HepG2 (cell line): ENCODE measurements around the gene C18orf63. TPM values are rescaled to one million over a fixed set of nuclear protein-coding genes. Genes with fewer than 3 reads are reported as not detected.

Source experiments
- ATAC-seq: fragments of 200-7000 bp; cut with Tn5 transposase; 3 replicates; pipeline ENCODE4 v1.9.1; 2020; ENCODE audit warnings: mild to moderate bottlenecking, moderate library complexity
- BruUV-seq: library from RNA; stranded (reverse); fragments of 400-500 nt; replicated peaks from 2 replicates; lab custom pipeline; 2021; lab: Mats Ljungman, UMichigan
- CTCF ChIA-PET: fragments of 300-600 bp; formaldehyde crosslinking; extraction: SDS; loops from one replicate; lab custom pipeline; 2021; ENCODE audit warnings: low total read pairs, inconsistent platforms, low intra/inter-chr PET ratio; lab: Yijun Ruan, JAX
- POLR2A ChIA-PET: fragments of 350-600 bp; sonication (Branson Sonifier 250); formaldehyde crosslinking; loops from one replicate; lab custom pipeline; 2020; ENCODE audit warnings: antibody characterized with exemption, inconsistent platforms; lab: Yijun Ruan, JAX
- DNase-seq: peaks from one replicate; pipeline ENCODE4 v3.0.0-alpha.2; 2015; ENCODE audit warnings: low spot score
- FAIRE-seq: peaks from 3 replicates; lab custom pipeline; 2011; peaks lifted over from hg19 to GRCh38; lab: Jason Lieb, UNC
- H2AFZ ChIP-seq: one replicate; pipeline ENCODE4 v1.6.1; 2011; ENCODE audit warnings: low read length, inconsistent platforms
- H3K27ac ChIP-seq: fragments of 300-600 bp; 3 replicates; pipeline ENCODE4 v1.8.0; 2011; ENCODE audit warnings: mixed run types, mild to moderate bottlenecking, mixed read lengths, low read length, inconsistent platforms; ENCODE audit not compliant: insufficient read depth; ENCODE audit errors: extremely low read length
- H3K27me3 ChIP-seq, 2 experiments: fragments of 200-600 bp in 1 of 2; 2 replicates in 1 of 2; 3 replicates in 1 of 2; pipeline versions ENCODE4 v1.6.0 to v1.8.0; 2011; ENCODE audit warnings: low read length in 2 of 2, mild to moderate bottlenecking in 2 of 2, moderate library complexity in 2 of 2, inconsistent platforms in 1 of 2; ENCODE audit not compliant: insufficient read depth in 2 of 2, control insufficient read depth in 1 of 2
- H3K36me3 ChIP-seq, 2 experiments: fragments of 200-600 bp in 1 of 2; replicated peaks in 1 of 2; 2 replicates in 1 of 2; 3 replicates in 1 of 2; pipeline versions ENCODE4 v1.5.1 to v1.8.0; 2011; ENCODE audit warnings: low read length in 2 of 2, inconsistent platforms in 1 of 2; ENCODE audit not compliant: insufficient read depth in 2 of 2, control insufficient read depth in 1 of 2
- H3K4me1 ChIP-seq: 2 replicates; pipeline ENCODE4 v1.5.1; 2012; ENCODE audit warnings: low read length, inconsistent platforms; ENCODE audit not compliant: insufficient read depth
- H3K4me2 ChIP-seq: 2 replicates; pipeline ENCODE4 v1.6.0; 2011; ENCODE audit warnings: low read depth, low read length, inconsistent platforms
- H3K4me3 ChIP-seq, 3 experiments: fragments of 200-600 bp in 1 of 3; sonication (generic), shearing (Covaris generic) in 1 of 3; replicated peaks in 1 of 3; 2 replicates each; pipeline ENCODE4 v1.5.1; 2011 to 2016; ENCODE audit warnings: low read length in 3 of 3, inconsistent platforms in 2 of 3, low read depth in 2 of 3, mild to moderate bottlenecking in 2 of 3, control low read depth in 1 of 3, mixed read lengths in 1 of 3; ENCODE audit not compliant: insufficient read depth in 1 of 3
- H3K79me2 ChIP-seq: one replicate; pipeline ENCODE4 v1.6.1; 2011; ENCODE audit warnings: low read length, inconsistent platforms; ENCODE audit not compliant: insufficient read depth
- H3K9ac ChIP-seq: 2 replicates; pipeline ENCODE4 v1.6.0; 2011; ENCODE audit warnings: mild to moderate bottlenecking, low read depth, low read length, inconsistent platforms; ENCODE audit not compliant: insufficient read depth
- H3K9me3 ChIP-seq: 2 replicates; pipeline ENCODE4 v1.5.1; 2012; ENCODE audit warnings: mild to moderate bottlenecking, low read length
- H4K20me1 ChIP-seq: 2 replicates; pipeline ENCODE4 v1.6.0; 2011; ENCODE audit warnings: inconsistent platforms, mild to moderate bottlenecking, low read length, moderate library complexity; ENCODE audit not compliant: insufficient read depth
- CREBL2 ChIP-seq: sonication (generic); formaldehyde crosslinking; IDR thresholded peaks from 2 replicates; pipeline ENCODE4 v1.8.1; 2023; ENCODE audit warnings: missing genetic modification reagents, mild to moderate bottlenecking, borderline replicate concordance
- HDAC2 ChIP-seq: sonication (generic); formaldehyde crosslinking; IDR thresholded peaks from 2 replicates; pipeline ENCODE4 v1.4.0; 2020; ENCODE audit warnings: missing genetic modification reagents
- LRRFIP1 ChIP-seq: sonication (generic); formaldehyde crosslinking; conservative IDR thresholded peaks from 2 replicates; pipeline ENCODE4 v1.4.0; 2020; ENCODE audit warnings: missing genetic modification reagents
- POLR2A ChIP-seq, 2 experiments: IDR thresholded peaks; 2 replicates each; pipeline ENCODE4 v1.6.1; 2011; ENCODE audit warnings: low read depth in 2 of 2, low read length in 2 of 2, mild to moderate bottlenecking in 1 of 2, moderate library complexity in 1 of 2; ENCODE audit not compliant: insufficient read depth in 1 of 2
- RBM39 ChIP-seq: fragments of 200-400 bp; formaldehyde crosslinking; IDR thresholded peaks from one replicate; pipeline ENCODE4 v1.6.1; 2018; ENCODE audit warnings: antibody characterized with exemption, mild to moderate bottlenecking, low read depth, low read length; ENCODE audit not compliant: poor library complexity, severe bottlenecking
- TFE3 ChIP-seq: IDR thresholded peaks from 2 replicates; pipeline ENCODE4 v1.6.1; 2016
- ZBTB49 ChIP-seq: sonication (generic); formaldehyde crosslinking; IDR thresholded peaks from 2 replicates; pipeline ENCODE4 v1.4.0; 2020; ENCODE audit warnings: missing genetic modification reagents, borderline replicate concordance
- ZKSCAN8 ChIP-seq: IDR thresholded peaks from 2 replicates; pipeline ENCODE4 v1.6.1; 2016; ENCODE audit warnings: borderline replicate concordance, missing genetic modification reagents, missing compliant biosample characterization
- ZNF160 ChIP-seq: sonication (generic); formaldehyde crosslinking; IDR thresholded peaks from 2 replicates; pipeline ENCODE4 v1.8.0; 2022; ENCODE audit warnings: mild to moderate bottlenecking, inconsistent platforms, missing genetic modification reagents
- ZNF224 ChIP-seq: sonication (generic); formaldehyde crosslinking; IDR thresholded peaks from 2 replicates; pipeline ENCODE4 v1.5.0; 2020; ENCODE audit warnings: mild to moderate bottlenecking, missing genetic modification reagents
- ZNF687 ChIP-seq: sonication (generic); formaldehyde crosslinking; IDR thresholded peaks from 2 replicates; pipeline ENCODE4 v1.5.1; 2020; ENCODE audit warnings: mild to moderate bottlenecking, missing genetic modification reagents, moderate library complexity
- ZNF703 ChIP-seq: sonication (generic); formaldehyde crosslinking; IDR thresholded peaks from 2 replicates; pipeline ENCODE4 v1.5.1; 2020; ENCODE audit warnings: missing genetic modification reagents, mild to moderate bottlenecking, moderate library complexity, borderline replicate concordance
- in situ Hi-C: cut with HindIII; loops from 2 replicates; pipeline ENCODE4 v1.10.0; 2017; ENCODE audit warnings: low pct_unique_long_range_greater_than_20kb; ENCODE audit not compliant: extremely low pct_ligation_motif_present
- intact Hi-C: fragments of 100-400 bp; cut with micrococcal nuclease; formaldehyde crosslinking; loops from one replicate; pipeline ENCODE4 v1.10.0; 2022; ENCODE audit not compliant: unreplicated experiment
- polyA plus RNA-seq, 8 experiments: library from polyadenylated mRNA; depleted of rRNA in 3 of 8; stranded (reverse) in 7 of 8; unstranded in 1 of 8; fragments of >200 nt; fragmentation: Illumina TruSeq in 4 of 8; extraction: Trizol in 4 of 8; gene quantifications; 2 replicates each; pipeline versions ENCODE4 v1.2.1 to v1.2.3, GENCODE V29; 2011 to 2016; ENCODE audit warnings: low read depth in 4 of 8, missing spikeins in 1 of 8, mixed read lengths in 1 of 8; ENCODE audit not compliant: insufficient read depth in 1 of 8
- total RNA-seq, 5 experiments: library from RNA; depleted of rRNA; stranded (reverse); fragments of >200 nt; fragmentation: Illumina TruSeq; extraction: Trizol; gene quantifications; 2 replicates each; pipeline ENCODE4 v1.2.3, GENCODE V29; 2016; ENCODE audit warnings: low read depth in 1 of 5

C18orf63 gene
- total and polyA plus RNA-seq, 2 of the 13 experiments (the other 11 are each of a cell fraction or from before 2014, with no cell fraction given), result 0.01 TPM; not detected in 1

GRCh38 chr18:74334242-74334893 is 18.7 kb downstream of the C18orf63 start (continued):
- TF ChIP-seq ZNF687, result no peak
- TF ChIP-seq TFE3 (CRISPR knock-in tag), result no peak
- TF ChIP-seq ZBTB49, result no peak

GRCh38 chr18:74336656-74337055 is 21.0 kb downstream of the C18orf63 start:
- POLR2A ChIA-PET, result no interaction called here
- TF ChIP-seq LRRFIP1 (CRISPR knock-in tag) (no peak), ZNF224 (CRISPR knock-in tag) (no peak), POLR2A (IDR thresholded peaks at IDR 0.05; ENCODE audit: insufficient read depth in 1 of 2, low read depth in 2 of 2, low read length in 2 of 2) (no peak), ZKSCAN8 (CRISPR knock-in tag) (no peak), CREBL2 (CRISPR knock-in tag) (no peak), RBM39 (no peak), HDAC2 (no peak), ZNF703 (CRISPR knock-in tag) (no peak), ZNF160 (CRISPR knock-in tag) (no peak)

More at GRCh38 chr18:74336656-74337055, 21.0 kb downstream of the C18orf63 start:
- DNase-seq (no peak), FAIRE-seq (no peak), ATAC-seq (no peak)
- H2AFZ ChIP-seq, result no peak overlapping the region
- no peaks in the 10 kb centered on the region for H3K36me3 ChIP-seq
- H3K79me2 ChIP-seq, result no peaks in the 10 kb centered on the region
- H3K4me3 ChIP-seq, result no peak overlapping the region
- H3K27me3 ChIP-seq, result no peaks in the 10 kb centered on the region
- no peaks in the 10 kb centered on the region for H4K20me1 ChIP-seq
- no peak overlapping the region for H3K27ac ChIP-seq
- H3K4me2 ChIP-seq, result no peak overlapping the region
- CTCF ChIA-PET, result no interaction called here
- no peak overlapping the region for H3K9ac ChIP-seq
- no TSS peak for BruUV-seq
- in situ Hi-C loops (no loop called here), intact Hi-C loops (no loop called here)
- H3K9me3 ChIP-seq, result no peaks in the 10 kb centered on the region
- H3K4me1 ChIP-seq, result no peaks in the 10 kb centered on the region
